Retinal pigment epithelial cell (primary cell): ENCODE data around the gene MRPL36.

Source experiments
- DNase-seq: peaks from one replicate; pipeline ENCODE4 v3.0.0-alpha.2; 2010; ENCODE audit warnings: low read depth
- H3K4me3 ChIP-seq: 2 replicates; pipeline ENCODE4 v1.5.1; 2011; ENCODE audit warnings: mild to moderate bottlenecking, low read length, control low read depth, moderate library complexity
- TF ChIP-seq, protein P1 (sequence below): conservative IDR thresholded peaks from 2 replicates; pipeline ENCODE4 v1.5.1; 2011; ENCODE audit warnings: low read depth, low read length, control low read depth, inconsistent platforms

The MRPL36 gene

DNA sequence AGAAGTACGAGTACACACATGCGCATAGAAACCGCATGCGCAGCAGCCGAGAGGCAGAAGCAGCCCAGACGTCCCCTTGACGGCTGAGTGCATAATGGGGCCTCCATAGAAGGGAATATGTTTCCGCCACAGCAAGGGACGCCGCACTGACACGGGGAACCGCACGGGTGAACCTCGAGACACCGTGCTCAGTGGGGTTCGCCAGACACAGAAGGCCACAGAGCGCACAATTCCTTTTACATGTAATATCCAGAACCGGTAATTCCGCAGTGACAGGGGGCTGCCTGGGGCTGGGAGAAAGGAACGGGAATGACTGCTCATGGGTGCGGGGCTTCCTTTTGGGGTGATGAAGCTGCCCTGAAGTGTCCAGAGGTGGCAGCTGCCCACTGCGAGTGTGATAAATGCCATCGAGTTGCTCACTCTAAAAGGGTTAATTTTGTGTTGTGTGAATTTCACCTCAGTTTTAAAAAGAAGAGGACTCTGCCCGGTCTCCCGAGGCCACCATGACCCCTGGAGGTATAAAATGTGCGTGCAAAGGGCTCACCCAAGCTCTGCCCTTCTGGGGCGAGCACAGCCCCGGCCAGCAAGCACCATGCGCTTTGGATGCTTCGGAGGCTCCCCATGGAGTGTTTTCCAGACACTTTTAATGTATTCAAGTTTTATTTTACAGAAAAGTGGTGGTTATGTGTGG is 29.7 kb downstream of the MRPL36 start:
- TF ChIP-seq, protein P1, sequence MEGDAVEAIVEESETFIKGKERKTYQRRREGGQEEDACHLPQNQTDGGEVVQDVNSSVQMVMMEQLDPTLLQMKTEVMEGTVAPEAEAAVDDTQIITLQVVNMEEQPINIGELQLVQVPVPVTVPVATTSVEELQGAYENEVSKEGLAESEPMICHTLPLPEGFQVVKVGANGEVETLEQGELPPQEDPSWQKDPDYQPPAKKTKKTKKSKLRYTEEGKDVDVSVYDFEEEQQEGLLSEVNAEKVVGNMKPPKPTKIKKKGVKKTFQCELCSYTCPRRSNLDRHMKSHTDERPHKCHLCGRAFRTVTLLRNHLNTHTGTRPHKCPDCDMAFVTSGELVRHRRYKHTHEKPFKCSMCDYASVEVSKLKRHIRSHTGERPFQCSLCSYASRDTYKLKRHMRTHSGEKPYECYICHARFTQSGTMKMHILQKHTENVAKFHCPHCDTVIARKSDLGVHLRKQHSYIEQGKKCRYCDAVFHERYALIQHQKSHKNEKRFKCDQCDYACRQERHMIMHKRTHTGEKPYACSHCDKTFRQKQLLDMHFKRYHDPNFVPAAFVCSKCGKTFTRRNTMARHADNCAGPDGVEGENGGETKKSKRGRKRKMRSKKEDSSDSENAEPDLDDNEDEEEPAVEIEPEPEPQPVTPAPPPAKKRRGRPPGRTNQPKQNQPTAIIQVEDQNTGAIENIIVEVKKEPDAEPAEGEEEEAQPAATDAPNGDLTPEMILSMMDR, result no peak
- no peak for DNase-seq
- no peak overlapping the region for H3K4me3 ChIP-seq

DNA sequence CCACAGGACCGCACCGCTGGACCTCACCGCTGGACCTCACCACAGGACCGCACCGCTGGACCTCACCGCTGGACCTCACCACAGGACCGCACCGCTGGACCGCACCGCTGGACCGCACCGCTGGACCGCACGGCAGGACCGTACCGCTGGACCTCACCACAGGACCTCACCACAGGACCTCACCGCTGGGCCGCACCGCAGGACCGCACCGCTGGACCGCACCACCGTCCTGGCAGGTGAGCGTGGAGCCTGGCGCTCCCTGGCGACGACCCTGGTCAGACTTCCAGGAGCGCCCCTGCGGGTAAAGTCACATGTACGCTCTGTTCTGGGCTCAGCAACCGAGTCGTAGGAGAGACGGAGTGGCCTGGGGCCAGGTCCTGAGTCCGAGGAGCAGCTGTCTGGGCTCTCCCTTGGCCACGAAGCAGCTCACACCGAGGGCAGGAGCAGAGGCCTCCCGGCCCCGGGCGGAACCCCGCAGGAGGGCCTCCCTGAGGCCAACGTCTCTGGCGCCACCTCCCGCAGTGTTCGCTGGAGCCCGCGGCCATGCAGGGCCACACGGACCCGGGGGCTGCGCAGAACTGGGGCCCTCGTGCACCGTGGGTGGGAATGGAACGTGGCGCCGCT is 30.5 kb downstream of the MRPL36 start:
- TF ChIP-seq, protein P1, result no peak
- DNase-seq, result no peak
- H3K4me3 ChIP-seq, result no peak overlapping the region

DNA sequence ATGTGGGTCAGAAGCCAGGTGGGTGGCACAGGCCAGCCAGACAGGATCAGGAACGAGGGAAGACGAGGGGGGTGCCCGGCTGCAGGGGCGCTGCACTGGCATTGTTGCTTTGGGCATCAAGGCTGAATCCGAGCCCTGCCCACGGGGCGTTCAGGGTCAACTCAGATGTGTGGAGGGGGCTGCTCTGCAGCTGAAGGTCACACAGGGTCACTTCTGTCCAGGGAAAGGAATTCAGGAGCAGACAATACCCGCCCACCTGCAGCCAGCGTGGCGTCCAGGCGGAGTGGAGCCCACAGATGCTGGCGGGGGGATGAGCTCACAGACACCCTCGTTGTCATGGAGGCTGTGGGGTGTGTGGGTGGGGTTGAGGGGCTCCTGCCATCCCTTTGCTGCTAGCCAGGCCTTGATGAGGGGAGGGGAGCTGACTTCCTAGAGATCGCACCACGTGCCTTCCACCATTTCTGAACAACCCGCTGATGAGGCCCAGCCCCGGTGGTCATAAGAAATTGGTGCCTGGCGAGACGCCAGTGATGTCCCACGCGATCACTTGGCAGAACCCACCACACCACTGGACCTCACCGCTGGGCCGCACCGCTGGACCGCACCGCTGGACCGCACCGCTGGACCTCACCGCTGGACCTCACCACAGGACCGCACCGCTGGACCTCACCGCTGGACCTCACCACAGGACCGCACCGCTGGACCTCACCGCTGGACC is 31.2 kb downstream of the MRPL36 start:
- H3K4me3 ChIP-seq, result no peak overlapping the region
- TF ChIP-seq, protein P1, result no peak
- no peak for DNase-seq

DNA sequence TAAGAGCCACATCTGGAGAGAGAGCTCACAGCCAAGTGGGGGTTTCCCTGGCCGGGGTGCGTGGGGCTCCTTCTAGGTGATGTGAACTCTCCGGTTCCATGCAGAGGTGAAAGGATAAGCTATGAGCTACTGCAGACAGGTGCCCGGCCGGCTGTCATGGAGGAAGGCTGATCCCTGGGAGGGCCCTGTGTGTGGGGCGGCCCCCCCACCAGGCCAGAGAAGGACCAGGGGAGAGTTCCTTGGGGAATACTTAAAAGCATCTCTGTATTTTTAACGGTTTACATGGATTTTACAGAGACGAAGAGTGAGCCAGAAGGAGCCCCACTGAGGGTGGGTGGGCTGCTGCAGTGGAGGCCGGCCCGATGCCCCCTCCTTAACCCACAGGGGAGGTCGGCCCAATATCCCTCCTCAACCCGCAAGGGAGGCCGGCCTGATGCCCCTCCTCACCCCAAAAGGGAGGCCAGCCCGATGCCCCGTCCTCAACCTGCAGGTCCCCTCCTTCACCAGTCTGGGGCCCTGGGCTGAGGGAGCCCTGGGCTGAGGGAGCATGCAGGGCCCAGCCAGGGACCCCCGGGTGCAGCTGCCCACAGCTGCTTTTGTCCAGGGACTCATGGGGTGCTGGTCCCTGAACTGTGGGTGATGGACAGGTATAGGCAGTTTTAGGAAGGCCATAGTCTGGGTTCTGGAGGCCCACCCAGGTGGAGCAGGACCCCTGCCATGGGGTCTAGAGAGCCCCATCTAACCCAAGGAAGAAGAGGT is 31.9 kb downstream of the MRPL36 start:
- TF ChIP-seq, protein P1, result no peak
- no peak for DNase-seq
- H3K4me3 ChIP-seq, result no peak overlapping the region

DNA sequence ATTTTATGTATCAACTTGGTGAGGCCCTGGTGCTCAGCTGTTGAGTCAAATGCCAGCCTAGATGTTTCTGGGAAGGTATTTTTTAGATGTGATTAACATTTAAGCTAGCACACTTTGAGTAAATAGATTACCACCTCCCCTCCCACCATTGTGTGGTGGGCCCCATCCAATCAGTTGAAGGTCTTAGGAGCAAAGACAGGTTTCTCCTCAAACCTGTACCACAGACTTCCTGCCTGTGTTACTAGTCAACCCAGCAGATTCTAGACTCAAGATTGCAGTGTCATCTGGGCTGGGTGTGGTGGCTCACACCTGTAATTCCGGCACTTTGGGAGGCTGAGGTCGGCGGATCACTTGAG is 33.8 kb downstream of the MRPL36 start:
- TF ChIP-seq, protein P1, result no peak
- DNase-seq, result no peak
- no peak overlapping the region for H3K4me3 ChIP-seq

DNA sequence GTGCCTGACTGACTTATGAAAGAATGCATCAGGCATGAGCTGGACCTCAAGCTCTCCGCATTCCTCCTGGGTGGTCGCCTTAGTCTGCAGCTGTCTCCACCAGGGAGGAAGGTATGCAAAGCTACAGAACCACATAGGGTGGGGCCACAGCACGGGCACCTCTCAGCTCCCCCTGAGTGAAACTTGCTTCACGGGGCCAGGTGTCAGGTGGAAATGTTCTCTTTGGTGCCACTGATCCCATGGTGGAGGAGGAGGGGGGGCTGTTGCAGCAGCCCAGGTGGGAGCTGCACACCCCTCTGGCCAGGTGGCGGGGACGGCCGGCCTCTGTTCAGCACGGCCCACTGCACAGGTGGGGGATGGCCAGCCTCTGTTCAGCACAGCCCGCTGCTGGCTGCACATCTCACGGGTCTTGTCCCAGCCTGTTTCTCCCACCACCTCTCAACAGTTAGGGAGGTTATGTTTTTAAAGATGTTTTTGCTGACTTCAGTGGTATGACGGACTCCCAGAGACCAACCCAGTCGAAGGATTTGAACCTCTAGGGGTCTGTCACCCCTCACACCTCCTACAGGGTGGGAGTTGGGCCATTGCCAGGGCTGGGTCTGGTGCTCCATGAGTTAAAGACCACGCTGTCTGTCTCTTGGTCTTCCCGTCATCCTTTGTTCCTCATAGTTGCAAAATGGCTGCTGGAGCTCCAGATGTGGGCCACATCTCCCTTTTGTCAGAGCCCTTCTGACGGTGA is 34.3 kb downstream of the MRPL36 start:
- no peak for DNase-seq
- TF ChIP-seq, protein P1, result no peak
- no peak overlapping the region for H3K4me3 ChIP-seq
